Heart left ventricle (tissue), 16 donors: Measurements from ENCODE around the gene PLCB1. TPM values are rescaled to one million over a fixed set of nuclear protein-coding genes. Genes with fewer than 3 reads are reported as not detected.

Source experiments
- ATAC-seq, 4 donors: fragments of 200-7000 bp; cut with Tn5 transposase; one replicate each; pipeline ENCODE4 v1.9.1; 2020 to 2022; ENCODE audit warnings: moderate library complexity in 4 of 4, mild to moderate bottlenecking in 3 of 4, moderate number of reproducible peaks in 1 of 4
- DNase-seq, 5 donors: peaks; one replicate each; pipeline ENCODE4 v3.0.0-alpha.2; 2020
- H3K27ac ChIP-seq, 12 donors: fragments of 200-600 bp; sonication (generic) in 4 of 12; one replicate each; pipeline versions ENCODE4 v1.5.0 to v1.8.0; 2016 to 2022; ENCODE audit warnings: mild to moderate bottlenecking in 2 of 12
- H3K27me3 ChIP-seq, 9 donors: fragments of 200-600 bp; sonication (generic) in 2 of 9; one replicate each; pipeline versions ENCODE4 v1.5.1 to v1.8.0; 2016 to 2022; ENCODE audit warnings: mild to moderate bottlenecking in 3 of 9
- H3K36me3 ChIP-seq, 9 donors: fragments of 200-600 bp; sonication (generic) in 2 of 9; one replicate each; pipeline versions ENCODE4 v1.5.0 to v1.8.0; 2018 to 2022; ENCODE audit warnings: mild to moderate bottlenecking in 2 of 9
- H3K4me1 ChIP-seq, 12 donors: fragments of 200-600 bp; sonication (generic) in 4 of 12; one replicate each; pipeline versions ENCODE4 v1.5.0 to v1.8.0; 2016 to 2022; ENCODE audit warnings: mild to moderate bottlenecking in 3 of 12
- H3K4me3 ChIP-seq, 12 donors: fragments of 200-600 bp; sonication (generic) in 4 of 12; one replicate each; pipeline versions ENCODE4 v1.5.0 to v1.8.0; 2017 to 2022; ENCODE audit warnings: mild to moderate bottlenecking in 9 of 12, moderate library complexity in 4 of 12
- H3K9me3 ChIP-seq, 12 donors: fragments of 200-600 bp; sonication (generic) in 4 of 12; one replicate each; pipeline versions ENCODE4 v1.5.0 to v1.8.0; 2016 to 2022; ENCODE audit warnings: mild to moderate bottlenecking in 1 of 12
- POLR2A ChIP-seq, 2 donors: fragments of 450-650 bp; IDR thresholded peaks; one replicate each; pipeline ENCODE4 v1.6.1; 2017; ENCODE audit warnings: antibody characterized with exemption in 2 of 2, mild to moderate bottlenecking in 2 of 2, moderate library complexity in 2 of 2
- WGBS, 4 donors: extraction: QIAGEN DNeasy Blood & Tissue Kit in 2 of 4; methylation state at CpG; one replicate each; pipeline versions ENCODE4 v1.1.5 to v1.1.7; 2013 to 2018; 5-methylcytosine and 5-hydroxymethylcytosine counted together
- intact Hi-C, 10 donors: fragments of 100-400 bp; cut with DNase I; formaldehyde crosslinking; loops; one replicate each; pipeline versions ENCODE4 v1.11.1 to v1.14.2; 2022
- polyA plus RNA-seq, 2 donors: library from polyadenylated mRNA; stranded (reverse); fragments of 200-250 nt; gene quantifications; one replicate each; pipeline ENCODE4 v1.2.3, GENCODE V29; 2013
- total RNA-seq, 9 donors: library from RNA; depleted of rRNA in 2 of 9; stranded (reverse); fragments of >200 nt in 2 of 9; fragmentation: NEBNext Ultra II Directional in 3 of 9; extraction: Animal tissue kit (Norgen Biotek cat#: 25700) in 3 of 9; gene quantifications; one replicate each; pipeline versions ENCODE4 v1.1.0 to v1.2.4, GENCODE V29; 2016 to 2023
- TF ChIP-seq, protein P1 (sequence below), 12 donors: fragments of 200-600 bp; sonication (generic) in 4 of 12; IDR thresholded peaks; one replicate each; pipeline versions ENCODE4 v1.5.0 to v1.8.0; 2018 to 2022; ENCODE audit warnings: antibody characterized with exemption in 12 of 12, mild to moderate bottlenecking in 5 of 12
- donor health status: ischemic (EF 13 %, LVEDD 7.1; RV severe dilation, severe dysfunction).
- donor health status: healthy with polysubstance abuse.
- donor health status: DM: no; HTN: yes; CAD: no.
- donor health status: DM: no; HTN: no; CAD: no.
- donor health status: ischemic (EF 25% LVEDD 6.9; RV normal size, moderate dysfunction).
- donor health status: ischemic (EF 25% LVEDD 5.7; RV mildly dilated, moderate dysfunction).
- donor health status: healthy.
- donor health status: DM: yes; HTN: yes; CAD: no.
- donor health status: ischemic (EF 35%, LVEDD 5.7; RV mildly dilated, moderate dysfunction).
- donor health status: nonischemic (EF 11% LVEDD 7.7; RV severe dilation, severe dysfunction).
- donor health status: DM: yes; HTN: yes; CAD: no.
- donor health status: PGD.
- donor health status: ischemic (EF 29% LVEDD 5.4; RV normal size, mild dysfunction).
- donor health status: nonischemic (EF 23%, LVEDD 6.1; RV moderate dilation, normal function).

PLCB1 gene
- total and polyA plus RNA-seq, 11 donors, result 2.5 to 12.1 (median 7.4) TPM

DNA sequence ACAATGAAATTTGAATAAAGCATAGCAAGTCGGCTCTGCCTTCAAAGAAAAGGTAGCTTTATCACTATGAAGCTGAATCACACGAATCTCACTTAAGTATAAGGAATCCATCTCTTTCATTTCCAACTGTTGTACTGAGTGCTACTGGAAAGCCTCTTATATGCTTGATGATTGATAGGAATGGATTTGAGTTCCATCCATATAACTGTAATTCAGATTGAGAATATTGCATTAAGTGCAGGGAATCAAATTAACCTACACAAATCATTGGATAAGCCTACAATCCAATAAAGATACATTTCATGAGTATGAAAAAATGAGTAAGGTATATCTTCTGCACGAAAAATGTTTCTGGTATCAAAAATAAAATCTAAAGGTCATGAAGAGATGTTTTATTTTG lies 492.0 kb downstream of the PLCB1 start:
- Histone ChIP-seq H3K27ac (no peak overlapping the region), H3K36me3 (no peaks in the 10 kb centered on the region), H3K9me3 (no peaks in the 10 kb centered on the region), H3K4me1 (peaks cover 0 to 27% (median 9%) of the 10 kb centered on the region in 12 donors), H3K4me3 (no peak overlapping the region), H3K27me3 (no peaks in the 10 kb centered on the region)
- intact Hi-C loops, result loop anchor here in 1 of 10 donors (10.0 kb wide), 1 partner anchor 79 kb away; no protein-coding TSS in a partner anchor
- ATAC-seq (no peak), DNase-seq (no peak)
- TF ChIP-seq, protein P1, sequence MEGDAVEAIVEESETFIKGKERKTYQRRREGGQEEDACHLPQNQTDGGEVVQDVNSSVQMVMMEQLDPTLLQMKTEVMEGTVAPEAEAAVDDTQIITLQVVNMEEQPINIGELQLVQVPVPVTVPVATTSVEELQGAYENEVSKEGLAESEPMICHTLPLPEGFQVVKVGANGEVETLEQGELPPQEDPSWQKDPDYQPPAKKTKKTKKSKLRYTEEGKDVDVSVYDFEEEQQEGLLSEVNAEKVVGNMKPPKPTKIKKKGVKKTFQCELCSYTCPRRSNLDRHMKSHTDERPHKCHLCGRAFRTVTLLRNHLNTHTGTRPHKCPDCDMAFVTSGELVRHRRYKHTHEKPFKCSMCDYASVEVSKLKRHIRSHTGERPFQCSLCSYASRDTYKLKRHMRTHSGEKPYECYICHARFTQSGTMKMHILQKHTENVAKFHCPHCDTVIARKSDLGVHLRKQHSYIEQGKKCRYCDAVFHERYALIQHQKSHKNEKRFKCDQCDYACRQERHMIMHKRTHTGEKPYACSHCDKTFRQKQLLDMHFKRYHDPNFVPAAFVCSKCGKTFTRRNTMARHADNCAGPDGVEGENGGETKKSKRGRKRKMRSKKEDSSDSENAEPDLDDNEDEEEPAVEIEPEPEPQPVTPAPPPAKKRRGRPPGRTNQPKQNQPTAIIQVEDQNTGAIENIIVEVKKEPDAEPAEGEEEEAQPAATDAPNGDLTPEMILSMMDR (IDR thresholded peaks at IDR 0.05), result no peak
- no peak for TF ChIP-seq POLR2A (IDR thresholded peaks at IDR 0.05)
- WGBS, 4 donors, result 85 to 90% (median 87%) methylated on average over 3 of the region's 3 CpGs

DNA sequence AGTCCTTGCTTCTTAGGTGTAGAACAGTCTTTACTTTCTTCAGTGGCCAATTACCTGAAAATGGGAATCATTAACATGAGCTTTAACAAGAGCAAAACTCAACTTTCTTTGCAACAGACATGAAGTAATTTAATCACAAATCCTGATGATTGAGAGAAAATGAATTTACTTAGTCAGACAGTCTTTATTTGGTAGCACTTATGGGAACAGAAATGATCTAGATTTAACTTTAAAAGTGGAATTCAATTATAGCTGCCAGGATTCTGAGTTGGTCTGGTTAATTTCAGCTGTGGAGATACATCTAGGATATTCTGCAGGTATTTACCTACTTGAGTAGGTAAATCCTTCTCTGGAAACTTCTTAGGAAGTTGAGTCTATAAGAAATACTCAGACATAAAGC lies 492.6 kb downstream of the PLCB1 start:
- Histone ChIP-seq H3K27ac (no peak overlapping the region), H3K9me3 (no peaks in the 10 kb centered on the region), H3K4me1 (peaks cover 0 to 27% (median 9%) of the 10 kb centered on the region in 12 donors), H3K36me3 (no peaks in the 10 kb centered on the region), H3K27me3 (no peaks in the 10 kb centered on the region), H3K4me3 (no peak overlapping the region)
- no peak for ATAC-seq
- intact Hi-C loops, result loop anchor here in 1 of 10 donors (10.0 kb wide), 1 partner anchor 80 kb away; no protein-coding TSS in a partner anchor
- no peak for TF ChIP-seq POLR2A (IDR thresholded peaks at IDR 0.05)
- TF ChIP-seq, protein P1 (IDR thresholded peaks at IDR 0.05), result no peak
- DNase-seq, result no peak

- DNase-seq (peak in 1 of 5 donors; percentile 13), ATAC-seq (peak in 3 of 4 donors; percentile 20 to 83 (median 50))
- Histone ChIP-seq H3K36me3 (no peaks in the 10 kb centered on the region), H3K4me3 (peak overlapping the region in 9 of 12 donors; percentile 25 to 44 (median 39)), H3K9me3 (no peaks in the 10 kb centered on the region), H3K27ac (peak overlapping the region; percentile 31 to 73 (median 54)), H3K4me1 (peaks cover 0 to 32% (median 9%) of the 10 kb centered on the region in 12 donors), H3K27me3 (no peaks in the 10 kb centered on the region)
- TF ChIP-seq, protein P1 (IDR thresholded peaks at IDR 0.05), result no peak
- no peak for TF ChIP-seq POLR2A (IDR thresholded peaks at IDR 0.05)
- intact Hi-C loops, result loop anchor here in 1 of 10 donors (10.0 kb wide), 1 partner anchor 83 kb away; no protein-coding TSS in a partner anchor
- 43 to 55% (median 48%) methylated on average over 5 of the region's 5 CpGs for WGBS, 4 donors
Observed at GRCh38 chr20:8627340-8628004, 495.4 kb downstream of the PLCB1 start.

- Histone ChIP-seq H3K36me3 (no peaks in the 10 kb centered on the region), H3K27ac (peak overlapping the region in 1 of 12 donors; percentile 10), H3K27me3 (no peaks in the 10 kb centered on the region), H3K4me1 (peaks cover 0 to 24% (median 9%) of the 10 kb centered on the region in 12 donors), H3K9me3 (no peaks in the 10 kb centered on the region), H3K4me3 (no peak overlapping the region)
- DNase-seq (no peak), ATAC-seq (no peak)
- TF ChIP-seq, protein P1 (IDR thresholded peaks at IDR 0.05), result no peak
- no peak for TF ChIP-seq POLR2A (IDR thresholded peaks at IDR 0.05)
- 69 to 82% (median 74%) methylated on average over 1 of the region's 1 CpG for WGBS, 4 donors
- intact Hi-C loops, result loop anchor here in 1 of 10 donors (10.0 kb wide), 1 partner anchor 56 kb away; no protein-coding TSS in a partner anchor
Observed at GRCh38 chr20:8631271-8631670, 499.2 kb downstream of the PLCB1 start.
